Left forelimb (tissue), 1 donor: Measurements from ENCODE around the gene ICOSLG.
"Not testable (repeated sequence)": the region's sequence is repeated elsewhere in the genome, so short reads cannot be mapped to it uniquely, and the experiment has no call there.

Experiments used
- DNase-seq: peaks from one replicate; pipeline ENCODE4 v3.0.0-alpha.2; 2018; ENCODE audit warnings: low spot score

ICOSLG gene

DNA sequence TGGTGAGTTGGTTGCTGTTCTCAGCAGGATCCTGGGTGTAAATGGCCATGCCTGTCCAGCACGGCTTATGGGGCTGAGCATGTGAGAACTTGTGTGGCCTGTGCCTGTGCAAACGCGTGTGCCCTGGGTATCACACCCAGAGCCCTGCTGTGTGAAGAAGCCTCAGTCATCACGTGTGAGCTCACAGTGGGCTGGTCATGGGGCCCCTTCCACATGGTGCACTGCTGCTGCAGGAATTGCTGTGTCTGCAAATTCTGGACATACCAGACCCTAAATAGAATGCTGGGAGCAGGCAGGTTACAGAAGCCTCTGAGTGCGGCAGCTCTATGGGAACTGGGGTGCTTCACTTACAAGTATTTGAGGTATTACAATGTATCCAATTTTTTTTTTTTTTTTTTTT lies 17.4 kb downstream of the ICOSLG start:
- DNase-seq = not testable (repeated sequence)

DNA sequence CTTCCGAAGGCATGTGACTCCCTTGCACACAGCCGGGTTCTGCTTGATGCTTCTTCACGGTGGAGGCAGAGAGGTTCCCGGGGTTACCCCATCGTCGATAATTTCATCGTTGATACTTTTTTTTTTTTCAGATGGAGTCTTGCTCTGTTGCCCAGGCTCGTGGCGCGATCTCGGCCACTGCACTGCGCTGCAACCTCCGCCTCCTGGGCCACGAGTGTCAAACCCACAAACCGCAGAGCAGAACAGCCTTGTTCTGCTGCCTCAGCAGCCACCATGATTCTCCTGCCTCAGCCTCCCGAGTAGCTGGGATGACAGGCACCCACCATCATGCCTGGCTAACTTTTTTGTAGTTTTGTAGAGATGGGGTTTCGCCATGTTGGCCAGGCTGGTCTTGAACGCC lies 20.1 kb downstream of the ICOSLG start:
- not testable (repeated sequence) for DNase-seq

DNA sequence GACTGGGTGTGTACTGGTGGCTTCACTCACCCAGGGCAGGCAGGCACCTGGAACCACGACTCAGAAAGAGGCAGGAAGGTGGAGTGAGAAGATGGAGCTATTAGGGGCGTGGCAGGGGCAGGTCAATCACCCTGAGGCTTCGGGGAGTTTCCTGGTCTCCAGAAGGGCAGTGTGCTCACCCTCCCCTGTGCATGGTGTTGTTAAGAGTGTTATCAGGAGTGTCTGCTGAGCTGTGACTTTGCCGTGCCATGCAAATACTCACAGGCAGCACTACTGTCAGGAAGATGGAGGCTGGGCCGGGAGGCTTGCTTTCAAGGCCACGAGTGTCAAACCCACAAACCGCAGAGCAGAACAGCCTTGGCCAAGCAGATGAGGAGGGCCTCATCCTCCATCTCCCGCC lies 22.3 kb downstream of the ICOSLG start:
- not testable (repeated sequence) for DNase-seq

DNA sequence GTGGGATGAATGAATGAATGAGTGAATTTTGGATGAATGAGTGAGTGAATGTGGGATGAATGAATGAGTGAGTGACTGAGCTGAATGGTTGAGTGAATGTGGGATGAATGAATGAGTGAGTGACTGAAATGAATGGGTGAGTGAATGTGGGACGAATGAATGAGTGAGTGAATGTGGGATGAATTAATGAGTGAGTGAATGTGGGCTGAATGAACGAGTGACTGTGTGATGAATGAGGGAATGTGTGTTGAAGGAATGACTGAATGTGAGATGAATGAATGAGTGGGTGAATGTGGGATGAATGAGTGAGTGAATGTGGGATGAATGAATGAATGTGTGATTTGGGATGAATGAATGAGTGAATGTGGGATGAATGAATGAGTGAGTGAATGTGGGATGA lies 28.8 kb downstream of the ICOSLG start:
- DNase-seq = not testable (repeated sequence)

DNA sequence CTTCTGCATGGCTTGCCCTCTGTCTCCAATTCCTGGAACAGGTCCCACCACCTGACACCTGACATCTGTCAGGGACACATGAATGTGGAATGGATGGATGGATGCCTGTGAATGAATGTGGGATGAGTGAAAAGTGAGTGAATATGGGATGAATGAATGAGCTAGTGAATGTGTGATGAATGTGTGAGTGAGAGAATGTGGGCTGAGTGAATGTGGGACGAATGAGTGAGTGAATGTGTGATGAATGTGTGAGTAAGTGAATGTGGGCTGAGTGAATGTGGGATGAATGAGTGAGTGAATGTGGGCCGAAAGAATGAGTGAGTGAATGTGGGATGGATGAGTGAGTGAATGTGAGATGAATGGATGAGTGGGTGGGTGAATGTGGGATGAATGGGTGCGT lies 29.2 kb downstream of the ICOSLG start:
- not testable (repeated sequence) for DNase-seq

DNA sequence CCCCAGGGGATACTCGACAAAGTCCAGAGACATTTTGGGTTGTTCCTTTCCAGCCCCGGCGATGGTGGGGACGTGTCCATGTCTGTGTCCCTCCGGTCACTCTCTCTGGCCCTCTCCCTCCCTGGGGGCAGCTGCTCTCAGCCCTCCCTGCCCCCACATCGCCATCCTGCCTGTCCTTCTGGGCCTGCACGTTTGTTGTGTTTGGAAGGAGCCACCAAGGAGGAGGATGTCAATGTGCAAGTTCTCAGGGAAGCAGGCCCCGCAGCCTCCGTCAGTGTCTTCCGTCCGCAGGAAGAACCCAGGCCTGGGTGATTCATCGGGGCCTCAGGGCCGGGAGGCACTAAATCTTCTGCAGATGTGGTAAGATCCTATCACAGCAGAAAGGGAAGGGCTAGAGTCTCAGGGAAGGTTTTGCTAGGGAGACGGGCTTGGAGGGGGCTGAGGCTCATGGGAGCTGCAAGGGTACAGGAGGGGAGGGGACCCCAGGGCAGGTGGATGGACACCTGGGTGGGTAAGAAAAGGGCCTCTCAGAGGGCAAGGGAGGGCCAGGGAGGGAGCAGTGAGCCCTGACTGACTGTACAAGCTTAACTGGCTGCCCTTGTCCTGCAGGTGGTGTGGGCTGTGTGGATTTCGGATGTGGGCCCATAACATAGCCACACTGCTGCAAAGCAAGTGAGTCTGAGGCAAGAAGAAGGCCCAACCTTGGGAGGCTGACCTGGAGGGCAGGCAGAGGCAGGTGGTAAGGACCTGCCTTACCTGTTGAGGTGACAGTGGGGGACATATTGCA lies 32.7 kb downstream of the ICOSLG start:
- DNase-seq = not testable (repeated sequence)

DNA sequence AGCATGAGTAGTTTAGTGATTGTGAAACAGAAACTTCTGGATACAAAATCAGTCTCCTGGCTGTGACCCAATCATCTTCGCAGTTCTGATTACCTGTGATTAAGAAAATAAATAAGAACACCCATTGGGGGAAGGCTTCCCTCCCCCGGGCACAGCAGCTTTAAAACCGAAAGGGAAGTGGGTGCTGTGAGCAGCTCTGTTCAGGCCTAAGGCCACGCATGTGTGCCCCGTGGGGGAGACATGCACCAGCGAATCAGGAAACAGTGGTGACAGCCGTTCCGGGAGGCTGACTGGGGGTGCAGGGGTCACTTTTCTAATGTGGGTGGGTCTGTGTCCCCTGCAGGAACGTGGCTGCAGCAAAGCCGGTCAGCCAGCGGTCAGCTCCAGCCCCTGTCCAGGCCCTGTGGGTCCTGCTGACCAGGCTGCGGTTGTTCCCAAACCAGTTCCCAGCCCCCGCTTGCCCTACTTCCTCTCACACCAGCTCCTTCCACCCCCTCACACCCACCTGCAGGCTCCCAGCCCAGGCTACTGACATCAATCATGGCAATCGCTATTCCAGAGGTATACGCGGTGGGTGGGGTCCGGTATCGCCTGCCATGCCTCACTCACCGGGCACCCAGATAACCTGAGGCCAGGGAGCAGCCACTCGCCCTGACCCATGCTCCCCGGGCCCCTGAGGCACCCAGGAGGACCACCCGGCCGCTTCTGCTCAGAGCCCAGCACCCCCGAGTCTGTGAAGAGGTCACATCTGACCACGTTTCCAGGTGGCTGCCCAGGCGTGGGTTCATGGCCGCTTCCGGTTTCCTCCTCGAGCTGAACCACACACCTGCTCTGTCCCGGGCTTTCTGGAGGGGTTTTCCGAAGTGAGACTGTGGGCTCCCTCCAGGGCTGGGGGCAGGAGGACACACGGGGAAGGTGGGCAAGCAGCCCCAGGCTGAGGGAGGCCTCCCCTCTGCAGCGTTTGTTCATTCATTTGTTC lies 33.8 kb downstream of the ICOSLG start:
- DNase-seq = not testable (repeated sequence)

DNA sequence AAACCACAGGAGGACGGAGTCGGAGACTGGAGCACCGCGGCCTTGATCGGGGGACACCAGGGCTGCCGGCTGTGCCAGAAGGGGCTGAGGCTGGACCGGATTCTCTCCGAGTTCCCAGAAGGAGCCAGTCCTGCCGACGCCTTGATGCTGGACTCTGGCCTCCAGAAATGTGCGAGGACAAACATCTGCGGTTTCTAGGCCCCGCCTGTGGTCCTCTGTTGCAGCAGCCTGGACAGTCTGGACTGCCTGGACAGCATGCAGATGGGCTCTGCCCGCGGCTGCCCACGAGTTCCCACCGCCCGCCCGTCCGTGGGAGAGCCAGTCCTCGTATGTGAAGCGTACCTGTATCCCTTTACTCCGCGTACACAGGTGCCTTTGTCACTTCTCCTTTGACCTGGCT lies 34.6 kb downstream of the ICOSLG start:
- not testable (repeated sequence) for DNase-seq

DNA sequence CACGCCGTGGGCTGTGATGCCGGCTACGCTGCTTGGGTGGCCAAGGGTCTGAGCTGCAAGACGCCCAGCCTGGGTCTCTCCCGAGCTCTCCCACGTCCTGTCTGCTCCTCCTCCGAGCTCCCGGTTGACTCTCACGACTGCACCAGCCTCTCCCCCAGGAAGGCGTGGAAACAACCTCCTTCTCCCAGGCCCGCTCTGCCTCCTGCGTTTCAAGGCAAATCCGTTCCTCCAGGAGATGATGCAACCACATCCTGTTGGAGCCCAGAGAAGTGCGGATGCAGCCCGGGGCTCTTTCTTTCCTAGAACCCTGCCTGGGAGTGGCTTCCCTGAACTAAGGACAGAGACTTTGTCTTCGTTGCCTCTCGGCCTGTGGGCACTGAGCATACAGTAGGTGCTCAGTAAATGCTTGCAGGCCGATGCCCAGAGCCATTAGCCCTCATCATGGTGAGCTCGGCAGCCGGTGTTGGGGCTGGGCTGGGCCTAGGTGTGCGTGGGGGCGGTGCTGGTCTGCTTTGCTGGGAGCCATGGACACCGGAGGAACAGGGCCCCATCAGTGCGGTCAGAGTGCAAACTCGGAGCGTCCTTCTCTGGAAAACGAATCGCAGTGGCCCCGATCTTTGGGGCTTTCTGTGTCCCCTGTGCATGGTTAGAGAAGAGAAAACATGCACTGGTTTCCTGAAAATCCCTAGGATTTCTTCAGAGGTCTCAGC lies 38.0 kb downstream of the ICOSLG start:
- not testable (repeated sequence) for DNase-seq

DNA sequence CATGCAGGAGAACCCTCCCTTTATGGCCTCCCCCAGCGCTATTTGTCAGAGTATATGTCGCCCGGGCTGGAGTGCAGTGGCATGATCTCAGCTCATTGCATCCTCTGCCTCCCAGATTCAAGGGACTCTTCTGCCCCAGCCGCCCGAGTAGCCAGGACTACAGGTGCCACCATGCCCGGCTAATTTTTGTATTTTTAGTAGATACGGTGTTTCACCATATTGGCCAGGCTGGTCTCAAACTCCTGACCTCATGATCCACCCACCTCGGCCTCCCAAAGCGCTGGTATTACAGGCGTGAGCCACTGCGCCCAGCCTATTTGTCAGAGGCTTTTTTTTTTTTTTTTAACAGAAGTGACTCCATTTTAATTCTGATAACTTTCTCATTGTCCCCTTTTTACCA lies 40.7 kb downstream of the ICOSLG start:
- not testable (repeated sequence) for DNase-seq

DNA sequence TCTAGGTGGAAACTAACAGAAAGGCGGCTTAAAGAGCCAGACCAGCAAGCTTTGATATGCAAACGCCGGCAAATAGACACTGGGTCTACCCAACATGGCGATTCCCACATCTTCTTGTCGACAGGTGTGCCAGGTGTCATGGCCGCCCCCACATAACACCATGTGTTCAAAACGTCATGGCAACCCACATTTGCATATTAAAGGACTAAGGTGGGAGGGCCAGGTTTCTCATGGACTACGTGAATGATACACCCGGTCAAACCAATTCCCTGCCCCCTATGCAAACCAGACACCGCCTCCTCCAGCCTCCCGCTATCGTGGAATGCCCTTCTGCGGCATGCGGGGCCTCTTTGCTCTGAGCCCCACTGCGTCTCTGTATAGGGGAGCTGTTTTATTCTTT lies 41.3 kb downstream of the ICOSLG start:
- no peak for DNase-seq

DNA sequence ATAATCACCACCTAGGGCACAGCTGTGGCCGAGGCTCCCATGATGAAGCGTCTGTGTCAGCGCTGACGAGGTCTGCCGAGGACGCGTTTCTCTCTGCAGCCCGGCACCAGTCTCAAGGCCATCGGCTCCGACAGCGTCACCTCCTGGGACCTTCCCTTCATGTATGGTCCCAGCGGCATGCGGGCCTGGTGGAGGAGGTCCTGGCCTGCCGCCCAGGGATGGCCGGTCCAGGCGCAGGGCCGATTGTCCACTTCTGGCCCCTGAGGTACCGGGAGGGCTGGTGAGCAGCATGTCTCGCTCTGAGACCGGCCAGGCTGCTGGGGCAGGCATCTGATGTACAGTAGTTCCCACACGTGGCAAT lies 43.6 kb downstream of the ICOSLG start:
- peak; percentile 18 for DNase-seq

DNA sequence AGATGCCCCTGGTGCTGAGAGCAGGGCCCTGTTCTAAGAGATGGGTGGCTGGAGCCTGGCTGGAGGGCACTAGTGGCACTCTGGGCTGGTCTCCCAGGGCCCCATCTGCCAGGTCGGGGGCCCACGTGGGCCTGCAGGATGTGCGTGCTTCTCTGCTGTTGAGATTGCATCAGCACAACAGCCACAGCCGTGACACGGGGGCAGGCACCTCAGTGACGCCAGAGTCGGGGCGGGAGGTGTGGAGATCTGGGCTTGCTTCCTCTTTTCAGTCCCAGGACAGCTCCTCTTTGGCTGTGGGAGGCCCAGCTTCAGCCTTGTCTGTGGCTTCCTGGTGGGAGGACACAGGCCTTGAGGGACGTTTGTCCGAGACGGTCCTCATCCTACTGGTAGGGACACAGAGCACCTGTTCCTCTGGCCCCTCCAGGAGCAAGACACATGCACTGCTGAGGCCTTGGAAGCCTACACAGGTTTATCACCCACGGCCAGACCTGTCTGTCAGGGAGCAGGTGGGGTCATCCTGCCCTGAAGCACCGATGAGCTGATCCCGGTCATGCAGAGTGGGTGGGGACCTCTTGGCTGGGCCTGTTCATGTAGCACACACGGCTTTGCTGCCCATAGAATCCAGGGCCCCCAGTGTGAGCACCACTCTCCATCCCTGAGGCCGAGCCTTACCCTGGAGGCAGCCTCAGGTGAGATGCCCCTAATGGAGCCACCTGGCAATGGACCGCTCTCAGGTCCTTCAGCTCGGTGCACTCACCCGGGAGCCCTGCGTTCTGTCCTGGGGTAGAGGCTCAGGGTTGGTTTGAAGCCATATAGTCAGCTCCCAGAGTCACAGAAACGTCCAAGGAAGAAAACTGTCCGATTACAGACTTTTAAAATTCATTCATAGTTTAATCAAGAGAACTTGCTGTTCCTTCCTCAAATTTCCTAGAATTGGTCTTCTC lies 44.3 kb downstream of the ICOSLG start:
- peak; percentile 3 for DNase-seq

DNA sequence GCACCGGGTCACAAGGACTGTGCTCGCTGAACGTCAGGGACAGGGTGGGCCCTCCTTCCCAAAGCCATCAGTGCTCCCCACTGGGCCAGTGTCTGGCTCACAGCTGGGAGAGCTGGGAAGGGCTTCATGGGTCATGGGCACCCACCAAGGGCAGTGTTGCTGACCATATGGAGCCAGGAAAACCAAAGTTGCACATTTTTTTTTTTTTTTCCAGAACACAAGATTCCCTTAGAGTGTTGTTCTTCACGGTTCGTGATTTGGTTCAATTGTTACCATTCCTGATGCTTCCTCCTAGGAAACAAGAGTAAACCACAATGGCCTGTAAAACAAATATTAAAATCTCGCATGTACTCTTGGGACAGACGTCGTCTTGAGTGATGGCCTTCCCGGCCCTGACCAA lies 45.9 kb downstream of the ICOSLG start:
- not testable (repeated sequence) for DNase-seq

DNA sequence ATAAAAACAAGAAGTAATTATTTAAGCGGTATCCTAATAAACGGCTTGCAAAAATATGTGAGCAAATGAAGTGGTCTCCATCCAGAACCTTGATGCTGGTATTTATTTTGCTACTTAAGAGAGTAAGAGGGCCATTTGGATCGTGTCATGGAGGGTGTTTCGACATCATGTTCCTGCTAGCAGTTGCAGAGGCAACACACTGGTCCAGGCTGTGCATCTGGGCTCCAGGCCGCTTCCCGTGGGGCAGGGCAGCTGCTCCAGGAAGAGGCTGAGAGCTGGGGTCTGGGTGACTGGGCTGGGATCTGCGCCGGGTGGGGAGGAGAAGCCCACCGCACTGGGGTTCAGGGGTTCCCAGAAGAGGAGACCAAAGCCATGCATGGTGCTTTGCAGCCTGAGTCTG lies 46.3 kb downstream of the ICOSLG start:
- DNase-seq = not testable (repeated sequence)

DNA sequence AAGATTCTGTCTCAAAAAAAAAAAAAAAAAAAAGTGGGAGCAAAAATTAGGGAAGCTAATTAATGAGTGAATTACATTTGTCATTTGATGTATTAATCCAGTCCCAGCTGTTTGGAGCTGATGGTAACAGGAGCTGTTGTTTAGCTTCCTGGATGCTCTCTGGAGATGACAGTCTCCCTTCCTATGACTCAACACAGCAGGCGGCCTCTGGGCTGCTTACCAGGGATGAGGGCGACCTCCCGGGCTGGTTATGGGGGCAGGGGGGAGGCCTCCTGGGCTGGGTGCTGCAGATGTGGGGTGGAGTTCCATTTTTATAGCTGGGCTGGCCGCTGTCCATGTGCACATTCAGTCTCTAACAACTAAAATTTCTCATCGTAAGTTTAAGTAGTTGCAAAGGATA lies 47.6 kb downstream of the ICOSLG start:
- DNase-seq = not testable (repeated sequence)

DNA sequence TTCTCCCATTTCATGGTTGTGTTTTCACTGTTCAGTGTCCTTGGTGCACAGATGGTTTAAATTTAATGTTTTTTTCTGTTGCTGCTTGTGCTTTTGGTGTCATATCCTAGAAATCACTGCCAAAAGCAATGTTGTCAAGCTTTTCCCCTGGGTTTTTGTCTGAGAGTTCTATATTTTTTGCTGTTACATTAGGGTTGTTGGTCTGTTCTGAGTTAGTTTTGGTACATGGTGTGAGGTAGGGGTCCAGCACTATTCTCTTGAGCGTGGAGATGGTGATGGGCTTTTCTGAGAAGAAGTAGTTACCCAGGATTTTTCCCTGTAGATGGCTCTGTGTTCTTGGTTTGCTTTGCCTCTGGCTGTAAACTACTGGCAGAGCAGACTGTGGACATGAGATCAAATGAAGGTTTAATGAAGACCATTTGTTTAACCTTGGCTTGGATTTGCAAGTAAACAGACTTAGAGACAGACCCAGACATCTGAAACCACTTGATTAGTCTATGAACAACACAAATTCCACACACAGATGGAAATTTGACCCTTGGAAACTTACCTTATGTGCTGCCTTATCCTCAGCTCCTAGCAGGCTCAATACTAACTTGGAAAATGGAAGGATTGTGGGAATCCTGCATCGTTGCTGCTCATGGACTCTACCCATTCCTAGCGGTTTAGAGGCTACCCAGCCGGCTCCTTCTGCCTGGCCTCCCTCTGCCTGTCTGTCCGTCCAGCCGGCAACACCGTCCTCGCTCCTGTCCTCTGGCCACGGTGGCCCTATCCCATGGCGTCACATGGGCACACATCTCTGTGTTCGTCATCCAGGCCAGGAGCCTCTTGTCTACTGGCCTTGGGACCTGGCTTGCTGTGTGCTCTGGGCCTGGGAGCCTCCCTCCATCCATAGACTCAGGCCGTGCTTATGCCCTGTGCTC lies 50.1 kb downstream of the ICOSLG start:
- not testable (repeated sequence) for DNase-seq

DNA sequence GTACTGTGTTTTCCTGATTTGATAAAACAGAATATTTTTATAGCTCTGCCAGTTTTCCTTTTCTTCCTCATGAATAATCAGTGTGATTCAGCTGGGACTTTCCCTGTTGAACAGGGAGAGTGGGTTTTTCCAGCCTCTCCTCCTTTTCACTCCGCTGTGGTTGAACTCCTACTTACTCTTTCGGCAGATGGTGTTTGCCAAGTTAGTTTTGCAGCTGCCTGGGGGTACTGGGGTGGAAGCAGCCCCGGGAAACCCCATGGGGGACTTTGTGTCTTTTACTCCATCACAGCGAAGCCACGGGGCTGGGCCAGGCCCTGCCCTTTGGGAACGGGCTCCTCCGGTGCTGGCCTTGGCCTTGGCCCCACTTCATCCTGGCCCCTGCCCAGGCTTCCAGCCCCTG lies 55.9 kb downstream of the ICOSLG start:
- not testable (repeated sequence) for DNase-seq

DNA sequence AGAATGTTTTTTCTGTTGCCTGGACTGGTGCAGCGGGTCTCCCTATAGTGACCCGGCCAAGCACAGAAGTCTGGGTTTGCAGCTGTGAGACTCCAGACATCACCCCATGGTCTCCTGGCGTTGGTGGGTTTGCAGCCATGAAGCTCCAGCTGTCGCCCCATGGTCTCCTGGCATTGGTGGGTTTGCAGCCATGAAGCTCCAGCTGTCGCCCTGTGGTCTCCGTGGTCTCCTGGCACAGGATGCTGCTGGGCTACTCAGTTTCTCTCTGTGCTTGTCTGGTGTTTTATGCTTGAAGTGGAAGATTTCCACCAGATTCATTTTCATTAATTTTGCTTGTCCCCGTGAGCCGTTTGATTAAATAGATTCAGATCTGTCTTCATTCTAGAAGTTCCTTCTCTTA lies 58.5 kb downstream of the ICOSLG start:
- not testable (repeated sequence) for DNase-seq

DNA sequence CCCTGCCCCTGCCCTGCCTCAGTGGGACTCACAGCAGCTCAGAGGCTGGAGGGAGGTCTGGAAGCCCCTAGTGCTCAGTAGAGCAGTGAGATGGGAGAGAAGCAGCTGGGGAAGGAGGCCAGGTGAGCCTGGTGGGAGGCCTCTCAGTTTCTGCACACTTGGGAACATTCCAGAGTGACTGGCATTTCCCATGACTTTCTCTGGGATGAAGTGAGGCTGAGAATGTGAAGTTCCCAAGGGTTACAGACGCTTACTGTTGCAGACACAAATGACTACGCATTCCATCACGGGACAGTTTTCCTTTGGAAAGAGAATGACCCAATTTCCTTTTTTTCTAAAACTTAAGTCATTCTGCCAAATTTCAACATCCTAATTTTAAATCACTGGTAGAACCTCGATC lies 59.2 kb downstream of the ICOSLG start:
- DNase-seq = not testable (repeated sequence)
